Liver (tissue), 9 donors: ENCODE measurements around the gene ARHGEF7. TPM values are rescaled to one million over a fixed set of nuclear protein-coding genes. Genes with fewer than 3 reads are reported as not detected.

Experiments
- DNase-seq: peaks from one replicate; pipeline ENCODE4 v3.0.0-alpha.2; 2017; ENCODE audit warnings: low spot score
- H3K27ac ChIP-seq, 2 donors: one replicate each; pipeline ENCODE4 v1.7.0; 2013; ENCODE audit warnings: inconsistent platforms in 2 of 2, low read length in 2 of 2, control low read depth in 1 of 2, low read depth in 1 of 2, mild to moderate bottlenecking in 1 of 2
- H3K27me3 ChIP-seq, 4 donors: one replicate each; pipeline versions ENCODE4 v1.6.1 to v1.7.0; 2013; ENCODE audit warnings: low read length in 3 of 4, inconsistent platforms in 1 of 4, mild to moderate bottlenecking in 1 of 4, moderate library complexity in 1 of 4; ENCODE audit not compliant: control insufficient read depth in 4 of 4, insufficient read depth in 4 of 4
- H3K36me3 ChIP-seq, 4 donors: one replicate each; pipeline versions ENCODE4 v1.6.1 to v1.7.0; 2013; ENCODE audit warnings: low read length in 3 of 4, mild to moderate bottlenecking in 3 of 4, low read depth in 1 of 4, moderate library complexity in 1 of 4; ENCODE audit not compliant: control insufficient read depth in 4 of 4, insufficient read depth in 3 of 4
- H3K4me1 ChIP-seq, 4 donors: one replicate each; pipeline versions ENCODE4 v1.6.1 to v1.7.0; 2013; ENCODE audit warnings: low read length in 3 of 4, mild to moderate bottlenecking in 3 of 4, moderate library complexity in 1 of 4; ENCODE audit not compliant: control insufficient read depth in 4 of 4, insufficient read depth in 4 of 4
- H3K4me3 ChIP-seq, 3 donors: one replicate each; pipeline versions ENCODE4 v1.6.1 to v1.7.0; 2013; ENCODE audit warnings: low read length in 3 of 3, control low read depth in 1 of 3, low read depth in 1 of 3, mild to moderate bottlenecking in 1 of 3
- H3K9ac ChIP-seq, 2 donors: one replicate each; pipeline ENCODE4 v1.7.0; 2013; ENCODE audit warnings: low read length in 2 of 2, mild to moderate bottlenecking in 2 of 2, moderate library complexity in 2 of 2, control low read depth in 1 of 2, low read depth in 1 of 2
- H3K9me3 ChIP-seq, 4 donors: one replicate each; pipeline versions ENCODE4 v1.6.1 to v1.7.0; 2013; ENCODE audit warnings: low read length in 3 of 4; ENCODE audit not compliant: control insufficient read depth in 4 of 4
- EGR1 ChIP-seq, 2 donors: IDR thresholded peaks; 2 replicates each; pipeline ENCODE4 v1.6.1; 2016 to 2018; ENCODE audit warnings: antibody characterized with exemption in 2 of 2, low read depth in 2 of 2
- FOXA1 ChIP-seq: IDR thresholded peaks from 2 replicates; pipeline ENCODE4 v1.6.1; 2016; ENCODE audit warnings: antibody characterized with exemption
- FOXA2 ChIP-seq: IDR thresholded peaks from 2 replicates; pipeline ENCODE4 v1.6.1; 2016; ENCODE audit warnings: antibody characterized with exemption
- GABPA ChIP-seq, 2 donors: IDR thresholded peaks in 1 of 2; conservative IDR thresholded peaks in 1 of 2; 2 replicates each; pipeline ENCODE4 v1.6.1; 2016; ENCODE audit warnings: antibody characterized with exemption in 2 of 2, mild to moderate bottlenecking in 1 of 2, moderate library complexity in 1 of 2
- HNF4A ChIP-seq, 2 donors: conservative IDR thresholded peaks; 2 replicates each; pipeline ENCODE4 v1.6.1; 2016; ENCODE audit warnings: antibody characterized with exemption in 2 of 2, mild to moderate bottlenecking in 2 of 2
- JUND ChIP-seq, 2 donors: IDR thresholded peaks; 2 replicates each; pipeline ENCODE4 v1.6.1; 2016; ENCODE audit warnings: antibody characterized with exemption in 2 of 2
- NR2F2 ChIP-seq: IDR thresholded peaks from 2 replicates; pipeline ENCODE4 v1.6.1; 2016; ENCODE audit warnings: antibody characterized with exemption
- RAD21 ChIP-seq, 2 donors: IDR thresholded peaks; 2 replicates each; pipeline ENCODE4 v1.6.1; 2016; ENCODE audit warnings: antibody characterized with exemption in 2 of 2, mild to moderate bottlenecking in 2 of 2
- RXRA ChIP-seq, 2 donors: IDR thresholded peaks; 2 replicates each; pipeline ENCODE4 v1.6.1; 2017 to 2018; ENCODE audit warnings: antibody characterized with exemption in 2 of 2, mild to moderate bottlenecking in 1 of 2
- SP1 ChIP-seq: IDR thresholded peaks from 2 replicates; pipeline ENCODE4 v1.6.1; 2018; ENCODE audit warnings: antibody characterized with exemption, mild to moderate bottlenecking
- TAF1 ChIP-seq: conservative IDR thresholded peaks from 2 replicates; pipeline ENCODE4 v1.6.1; 2016; ENCODE audit warnings: antibody characterized with exemption, mild to moderate bottlenecking
- YY1 ChIP-seq: IDR thresholded peaks from 2 replicates; pipeline ENCODE4 v1.6.1; 2016; ENCODE audit warnings: antibody characterized with exemption, mild to moderate bottlenecking
- WGBS: extraction: QIAGEN DNeasy Blood & Tissue Kit; methylation state at CpG from one replicate; pipeline ENCODE4 v1.1.7; 2013; 5-methylcytosine and 5-hydroxymethylcytosine counted together
- polyA plus RNA-seq, 2 donors: library from polyadenylated mRNA; stranded (reverse) in 1 of 2; unstranded in 1 of 2; fragments of 200-250 nt in 1 of 2; fragments of >200 nt in 1 of 2; fragmentation: Nextera tagmentation in 1 of 2; extraction: Ambion mirVana in 1 of 2; gene quantifications; one replicate each; pipeline versions ENCODE4 v1.2.1 to v1.2.3, GENCODE V29; 2013 to 2015
- total RNA-seq, 2 donors: library from RNA; depleted of rRNA; stranded (reverse); fragments of >200 nt; gene quantifications; one replicate each; pipeline ENCODE4 v1.2.3, GENCODE V29; 2014
- TF ChIP-seq, protein P1 (sequence below): fragments of 150-350 bp; IDR thresholded peaks from 2 replicates; pipeline ENCODE4 v1.5.1; 2017; ENCODE audit warnings: improper control_type of control experiment, low read depth, low read length; ENCODE audit not compliant: missing input control
- TF ChIP-seq, protein P2 (sequence below): IDR thresholded peaks from 2 replicates; pipeline ENCODE4 v1.6.1; 2016; ENCODE audit warnings: antibody characterized with exemption, mild to moderate bottlenecking
- TF ChIP-seq, protein P3 (sequence below): IDR thresholded peaks from 2 replicates; pipeline ENCODE4 v1.6.1; 2016; ENCODE audit warnings: antibody characterized with exemption
- TF ChIP-seq, protein P4 (sequence below): IDR thresholded peaks from 2 replicates; pipeline ENCODE4 v1.6.1; 2016; ENCODE audit warnings: antibody characterized with exemption
- donor health status: healthy.
- donor health status: healthy.
- donor health status: healthy.
- donor health status: healthy.
- donor health status: healthy.

ARHGEF7 gene
- total and polyA plus RNA-seq, 4 donors, result 10.3 to 37.5 (median 20.1) TPM

DNA sequence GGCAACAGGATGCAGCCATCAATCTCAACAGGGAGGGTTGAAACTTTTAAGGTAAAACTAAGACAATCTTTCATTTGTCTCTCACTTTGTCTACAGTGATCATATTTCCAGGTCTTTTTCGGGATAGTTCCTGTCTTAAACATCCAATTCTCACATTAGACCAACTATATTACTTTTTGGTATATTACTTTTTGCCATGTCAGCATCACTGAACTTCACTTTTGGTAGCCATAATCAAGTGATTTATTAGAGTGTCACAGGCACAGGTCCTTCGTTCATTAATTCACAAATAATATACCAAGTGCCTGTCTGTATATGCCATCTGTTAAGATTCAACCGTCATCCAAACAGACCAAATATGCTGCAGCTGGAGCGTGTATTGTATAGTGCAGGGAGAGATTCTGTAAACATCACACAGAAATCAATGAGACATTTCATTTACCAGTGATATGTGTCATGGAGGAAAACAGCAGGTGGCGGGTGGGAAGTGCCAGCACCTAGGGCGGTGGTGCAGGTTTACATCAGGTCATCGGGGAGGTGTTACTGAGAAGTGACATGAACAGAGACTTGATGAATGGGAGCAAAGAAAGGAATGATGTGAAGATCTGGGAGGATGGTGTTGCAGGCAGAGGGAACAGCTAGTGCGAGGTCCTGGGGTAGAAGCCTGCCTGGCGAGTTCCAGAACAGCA lies 24.9 kb downstream of the ARHGEF7 start:
- DNase-seq, result no peak
- no peak overlapping the region for H3K9ac ChIP-seq
- no peak overlapping the region for H3K4me3 ChIP-seq
- H3K27me3 ChIP-seq, result no peaks in the 10 kb centered on the region
- TF ChIP-seq GABPA (IDR thresholded peaks at IDR 0.05 in 1 of 2, conservative IDR thresholded peaks at IDR 0.05 in 1 of 2) (no peak), NR2F2 (no peak), YY1 (no peak), FOXA1 (no peak), FOXA2 (no peak), RXRA (IDR thresholded peaks at IDR 0.05) (no peak), EGR1 (IDR thresholded peaks at IDR 0.05; ENCODE audit: low read depth in 2 of 2) (no peak), JUND (IDR thresholded peaks at IDR 0.05) (no peak), TAF1 (no peak), RAD21 (IDR thresholded peaks at IDR 0.05) (no peak)
- TF ChIP-seq, protein P1, sequence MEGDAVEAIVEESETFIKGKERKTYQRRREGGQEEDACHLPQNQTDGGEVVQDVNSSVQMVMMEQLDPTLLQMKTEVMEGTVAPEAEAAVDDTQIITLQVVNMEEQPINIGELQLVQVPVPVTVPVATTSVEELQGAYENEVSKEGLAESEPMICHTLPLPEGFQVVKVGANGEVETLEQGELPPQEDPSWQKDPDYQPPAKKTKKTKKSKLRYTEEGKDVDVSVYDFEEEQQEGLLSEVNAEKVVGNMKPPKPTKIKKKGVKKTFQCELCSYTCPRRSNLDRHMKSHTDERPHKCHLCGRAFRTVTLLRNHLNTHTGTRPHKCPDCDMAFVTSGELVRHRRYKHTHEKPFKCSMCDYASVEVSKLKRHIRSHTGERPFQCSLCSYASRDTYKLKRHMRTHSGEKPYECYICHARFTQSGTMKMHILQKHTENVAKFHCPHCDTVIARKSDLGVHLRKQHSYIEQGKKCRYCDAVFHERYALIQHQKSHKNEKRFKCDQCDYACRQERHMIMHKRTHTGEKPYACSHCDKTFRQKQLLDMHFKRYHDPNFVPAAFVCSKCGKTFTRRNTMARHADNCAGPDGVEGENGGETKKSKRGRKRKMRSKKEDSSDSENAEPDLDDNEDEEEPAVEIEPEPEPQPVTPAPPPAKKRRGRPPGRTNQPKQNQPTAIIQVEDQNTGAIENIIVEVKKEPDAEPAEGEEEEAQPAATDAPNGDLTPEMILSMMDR, result no peak
- TF ChIP-seq, protein P2, sequence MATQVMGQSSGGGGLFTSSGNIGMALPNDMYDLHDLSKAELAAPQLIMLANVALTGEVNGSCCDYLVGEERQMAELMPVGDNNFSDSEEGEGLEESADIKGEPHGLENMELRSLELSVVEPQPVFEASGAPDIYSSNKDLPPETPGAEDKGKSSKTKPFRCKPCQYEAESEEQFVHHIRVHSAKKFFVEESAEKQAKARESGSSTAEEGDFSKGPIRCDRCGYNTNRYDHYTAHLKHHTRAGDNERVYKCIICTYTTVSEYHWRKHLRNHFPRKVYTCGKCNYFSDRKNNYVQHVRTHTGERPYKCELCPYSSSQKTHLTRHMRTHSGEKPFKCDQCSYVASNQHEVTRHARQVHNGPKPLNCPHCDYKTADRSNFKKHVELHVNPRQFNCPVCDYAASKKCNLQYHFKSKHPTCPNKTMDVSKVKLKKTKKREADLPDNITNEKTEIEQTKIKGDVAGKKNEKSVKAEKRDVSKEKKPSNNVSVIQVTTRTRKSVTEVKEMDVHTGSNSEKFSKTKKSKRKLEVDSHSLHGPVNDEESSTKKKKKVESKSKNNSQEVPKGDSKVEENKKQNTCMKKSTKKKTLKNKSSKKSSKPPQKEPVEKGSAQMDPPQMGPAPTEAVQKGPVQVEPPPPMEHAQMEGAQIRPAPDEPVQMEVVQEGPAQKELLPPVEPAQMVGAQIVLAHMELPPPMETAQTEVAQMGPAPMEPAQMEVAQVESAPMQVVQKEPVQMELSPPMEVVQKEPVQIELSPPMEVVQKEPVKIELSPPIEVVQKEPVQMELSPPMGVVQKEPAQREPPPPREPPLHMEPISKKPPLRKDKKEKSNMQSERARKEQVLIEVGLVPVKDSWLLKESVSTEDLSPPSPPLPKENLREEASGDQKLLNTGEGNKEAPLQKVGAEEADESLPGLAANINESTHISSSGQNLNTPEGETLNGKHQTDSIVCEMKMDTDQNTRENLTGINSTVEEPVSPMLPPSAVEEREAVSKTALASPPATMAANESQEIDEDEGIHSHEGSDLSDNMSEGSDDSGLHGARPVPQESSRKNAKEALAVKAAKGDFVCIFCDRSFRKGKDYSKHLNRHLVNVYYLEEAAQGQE, result no peak
- TF ChIP-seq, protein P3, sequence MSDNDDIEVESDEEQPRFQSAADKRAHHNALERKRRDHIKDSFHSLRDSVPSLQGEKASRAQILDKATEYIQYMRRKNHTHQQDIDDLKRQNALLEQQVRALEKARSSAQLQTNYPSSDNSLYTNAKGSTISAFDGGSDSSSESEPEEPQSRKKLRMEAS, result no peak
- TF ChIP-seq, protein P4, sequence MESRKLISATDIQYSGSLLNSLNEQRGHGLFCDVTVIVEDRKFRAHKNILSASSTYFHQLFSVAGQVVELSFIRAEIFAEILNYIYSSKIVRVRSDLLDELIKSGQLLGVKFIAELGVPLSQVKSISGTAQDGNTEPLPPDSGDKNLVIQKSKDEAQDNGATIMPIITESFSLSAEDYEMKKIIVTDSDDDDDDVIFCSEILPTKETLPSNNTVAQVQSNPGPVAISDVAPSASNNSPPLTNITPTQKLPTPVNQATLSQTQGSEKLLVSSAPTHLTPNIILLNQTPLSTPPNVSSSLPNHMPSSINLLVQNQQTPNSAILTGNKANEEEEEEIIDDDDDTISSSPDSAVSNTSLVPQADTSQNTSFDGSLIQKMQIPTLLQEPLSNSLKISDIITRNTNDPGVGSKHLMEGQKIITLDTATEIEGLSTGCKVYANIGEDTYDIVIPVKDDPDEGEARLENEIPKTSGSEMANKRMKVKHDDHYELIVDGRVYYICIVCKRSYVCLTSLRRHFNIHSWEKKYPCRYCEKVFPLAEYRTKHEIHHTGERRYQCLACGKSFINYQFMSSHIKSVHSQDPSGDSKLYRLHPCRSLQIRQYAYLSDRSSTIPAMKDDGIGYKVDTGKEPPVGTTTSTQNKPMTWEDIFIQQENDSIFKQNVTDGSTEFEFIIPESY, result no peak
- no peaks in the 10 kb centered on the region for H3K9me3 ChIP-seq
- no peaks in the 10 kb centered on the region for H3K4me1 ChIP-seq
- H3K27ac ChIP-seq, result no peak overlapping the region
- no peaks in the 10 kb centered on the region for H3K36me3 ChIP-seq
- WGBS, result 83% methylated on average over 9 of the region's 9 CpGs

GRCh38 chr13:111140562-111141105 lies 25.5 kb downstream of the ARHGEF7 start:
- Histone ChIP-seq H3K27me3 (no peaks in the 10 kb centered on the region), H3K9ac (no peak overlapping the region), H3K27ac (no peak overlapping the region), H3K36me3 (no peaks in the 10 kb centered on the region), H3K4me1 (no peaks in the 10 kb centered on the region), H3K4me3 (no peak overlapping the region), H3K9me3 (no peaks in the 10 kb centered on the region)
- TF ChIP-seq SP1 (no peak), JUND (IDR thresholded peaks at IDR 0.05) (no peak), FOXA1 (no peak), HNF4A (conservative IDR thresholded peaks at IDR 0.05) (no peak), YY1 (no peak), GABPA (IDR thresholded peaks at IDR 0.05 in 1 of 2, conservative IDR thresholded peaks at IDR 0.05 in 1 of 2) (no peak), TAF1 (no peak)
- TF ChIP-seq, protein P3, result no peak
- no peak for DNase-seq
- 87% methylated on average over 6 of the region's 6 CpGs for WGBS
